HEK293 (cell line): Measurements from ENCODE around the gene DDX54.

Experiments
- CTCF ChIA-PET: fragments of 350-600 bp; formaldehyde crosslinking; extraction: SDS; loops from one replicate; lab custom pipeline; 2021; ENCODE audit warnings: antibody characterized with exemption; lab: Yijun Ruan, JAX
- POLR2A ChIA-PET: fragments of 300-600 bp; formaldehyde crosslinking; extraction: SDS; loops from one replicate; lab custom pipeline; 2020; ENCODE audit warnings: antibody characterized with exemption, inconsistent platforms; lab: Yijun Ruan, JAX
- H3K27ac ChIP-seq: fragments of 200-500 bp; sonication (Bioruptor generic); 2 replicates; pipeline ENCODE4 v1.5.1; 2014; ENCODE audit warnings: low read depth, low read length, control low read depth, inconsistent platforms; ENCODE audit errors: extremely low read depth
- H3K36me3 ChIP-seq, 2 experiments: fragments of 200-500 bp in 1 of 2; sonication (Bioruptor generic) in 1 of 2; 1 replicate in 1 of 2; 2 replicates in 1 of 2; pipeline ENCODE4 v1.5.1; 2014 to 2017; ENCODE audit warnings: inconsistent platforms in 2 of 2, low read length in 2 of 2; ENCODE audit not compliant: control insufficient read depth in 2 of 2, insufficient read depth in 1 of 2
- H3K4me1 ChIP-seq: fragments of 200-500 bp; sonication (Bioruptor generic); 2 replicates; pipeline ENCODE4 v1.5.1; 2014; ENCODE audit warnings: mild to moderate bottlenecking, low read length, inconsistent platforms; ENCODE audit not compliant: control insufficient read depth, insufficient read depth
- H3K4me3 ChIP-seq: 2 replicates; pipeline ENCODE4 v1.5.1; 2011; ENCODE audit warnings: low read depth, mild to moderate bottlenecking, control low read depth, low read length, moderate library complexity
- H3K9me3 ChIP-seq: fragments of 200-500 bp; sonication (Bioruptor generic); 2 replicates; pipeline ENCODE4 v1.5.1; 2014; ENCODE audit warnings: low read depth, low read length, inconsistent platforms; ENCODE audit not compliant: control insufficient read depth, insufficient read depth
- FEZF1 ChIP-seq: fragments of 450-650 bp; formaldehyde crosslinking; IDR thresholded peaks from 2 replicates; pipeline ENCODE4 v1.5.1; 2016; ENCODE audit warnings: missing biosample characterization, missing genetic modification characterization
- GLIS1 ChIP-seq: fragments of 450-650 bp; formaldehyde crosslinking; IDR thresholded peaks from 2 replicates; pipeline ENCODE4 v1.5.1; 2016; ENCODE audit warnings: missing biosample characterization, missing genetic modification characterization
- KLF1 ChIP-seq: fragments of 450-650 bp; formaldehyde crosslinking; IDR thresholded peaks from 2 replicates; pipeline ENCODE4 v1.5.1; 2016; ENCODE audit warnings: missing biosample characterization, missing genetic modification characterization
- MZF1 ChIP-seq: fragments of 450-650 bp; formaldehyde crosslinking; IDR thresholded peaks from 2 replicates; pipeline ENCODE4 v1.5.1; 2017; ENCODE audit warnings: missing biosample characterization, missing genetic modification characterization, borderline replicate concordance
- REST ChIP-seq: fragments of 450-650 bp; formaldehyde crosslinking; IDR thresholded peaks from 2 replicates; pipeline ENCODE4 v1.5.1; 2016; ENCODE audit warnings: missing biosample characterization, missing genetic modification characterization
- ZIC2 ChIP-seq: fragments of 450-650 bp; formaldehyde crosslinking; IDR thresholded peaks from 2 replicates; pipeline ENCODE4 v1.5.1; 2016; ENCODE audit warnings: missing biosample characterization, missing genetic modification characterization
- ZNF214 ChIP-seq: fragments of 450-650 bp; formaldehyde crosslinking; IDR thresholded peaks from 2 replicates; pipeline ENCODE4 v1.5.1; 2017; ENCODE audit warnings: missing biosample characterization, mild to moderate bottlenecking, missing genetic modification characterization, borderline replicate concordance
- ZNF366 ChIP-seq: fragments of 450-650 bp; formaldehyde crosslinking; conservative IDR thresholded peaks from 2 replicates; pipeline ENCODE4 v1.5.1; 2016; ENCODE audit warnings: missing biosample characterization, missing genetic modification characterization
- ZNF529 ChIP-seq: fragments of 450-650 bp; formaldehyde crosslinking; IDR thresholded peaks from 2 replicates; pipeline ENCODE4 v1.5.1; 2017; ENCODE audit warnings: missing genetic modification characterization, missing biosample characterization; ENCODE audit not compliant: insufficient replicate concordance
- ZNF561 ChIP-seq: fragments of 450-650 bp; IDR thresholded peaks from 2 replicates; pipeline ENCODE4 v1.5.1; 2018; ENCODE audit warnings: missing biosample characterization, missing genetic modification characterization, borderline replicate concordance
- TF ChIP-seq, protein P1 (sequence below): fragments of 450-650 bp; formaldehyde crosslinking; conservative IDR thresholded peaks from 2 replicates; pipeline ENCODE4 v1.5.1; 2016; ENCODE audit warnings: low read depth, missing biosample characterization, missing genetic modification characterization
- TF ChIP-seq, protein P2 (sequence below): fragments of 450-650 bp; formaldehyde crosslinking; IDR thresholded peaks from 2 replicates; pipeline ENCODE4 v1.5.1; 2016; ENCODE audit warnings: missing biosample characterization, missing genetic modification characterization, borderline replicate concordance
- TF ChIP-seq, protein P3 (sequence below): fragments of 450-650 bp; formaldehyde crosslinking; IDR thresholded peaks from 2 replicates; pipeline ENCODE4 v1.5.1; 2017; ENCODE audit warnings: missing biosample characterization, mild to moderate bottlenecking, missing genetic modification characterization, moderate library complexity

Gene DDX54

DNA sequence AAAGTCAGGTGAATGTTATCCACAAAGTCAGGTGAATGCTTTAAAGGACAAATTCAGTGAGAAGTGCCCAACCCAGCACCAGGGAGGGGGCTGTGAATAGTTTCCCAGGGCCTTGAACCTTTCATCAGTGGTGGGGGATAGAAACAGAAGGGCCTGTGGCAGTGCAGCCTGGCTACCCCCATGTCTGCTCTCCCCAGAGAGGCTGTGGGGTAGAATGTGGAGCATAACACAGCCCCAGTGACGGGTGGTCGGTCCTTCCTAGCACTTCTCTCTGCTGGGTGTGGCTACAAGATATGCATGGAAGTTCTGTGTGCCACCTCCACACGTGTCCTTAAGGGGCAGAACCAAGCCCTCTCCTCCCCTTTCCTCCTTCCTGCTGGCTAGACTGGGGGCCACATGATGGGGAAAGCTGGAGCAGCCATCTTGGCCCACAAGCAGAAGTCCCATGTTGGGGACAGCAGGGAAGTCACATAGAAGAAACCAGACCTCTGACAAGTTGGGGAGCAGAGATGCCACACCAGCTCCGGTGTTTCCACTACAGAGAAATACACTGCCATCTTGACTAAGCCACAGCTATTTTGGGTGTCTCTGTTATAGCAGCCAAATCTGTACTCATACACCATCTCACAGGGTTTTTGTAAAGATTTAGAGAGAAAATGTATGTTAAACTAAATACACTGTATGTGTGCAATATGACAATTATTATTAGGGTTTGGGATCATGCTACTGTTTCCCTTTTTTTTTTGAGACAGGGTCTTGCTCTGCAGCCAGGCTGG is 17.2 kb upstream of the DDX54 start:
- Histone ChIP-seq H3K9me3 (no peaks in the 10 kb centered on the region), H3K4me3 (no peak overlapping the region), H3K27ac (no peak overlapping the region), H3K4me1 (no peaks in the 10 kb centered on the region), H3K36me3 (no peaks in the 10 kb centered on the region)
- ChIA-PET POLR2A (interaction anchor here (1.0 kb wide), 1 partner anchor 19 kb away, joined by 3 read pairs; no protein-coding TSS in a partner anchor), CTCF (interaction anchor here (0.6 kb wide), 1 partner anchor 108 kb away, joined by 3 read pairs; no protein-coding TSS in a partner anchor)
- TF ChIP-seq MZF1 (tag by site-specific recombination) (no peak), ZNF214 (tag by site-specific recombination) (no peak), KLF1 (no peak), ZNF561 (tag by site-specific recombination) (no peak), ZNF529 (tag by site-specific recombination) (no peak), ZNF366 (tag by site-specific recombination) (no peak), FEZF1 (no peak)
- TF ChIP-seq, protein P1, sequence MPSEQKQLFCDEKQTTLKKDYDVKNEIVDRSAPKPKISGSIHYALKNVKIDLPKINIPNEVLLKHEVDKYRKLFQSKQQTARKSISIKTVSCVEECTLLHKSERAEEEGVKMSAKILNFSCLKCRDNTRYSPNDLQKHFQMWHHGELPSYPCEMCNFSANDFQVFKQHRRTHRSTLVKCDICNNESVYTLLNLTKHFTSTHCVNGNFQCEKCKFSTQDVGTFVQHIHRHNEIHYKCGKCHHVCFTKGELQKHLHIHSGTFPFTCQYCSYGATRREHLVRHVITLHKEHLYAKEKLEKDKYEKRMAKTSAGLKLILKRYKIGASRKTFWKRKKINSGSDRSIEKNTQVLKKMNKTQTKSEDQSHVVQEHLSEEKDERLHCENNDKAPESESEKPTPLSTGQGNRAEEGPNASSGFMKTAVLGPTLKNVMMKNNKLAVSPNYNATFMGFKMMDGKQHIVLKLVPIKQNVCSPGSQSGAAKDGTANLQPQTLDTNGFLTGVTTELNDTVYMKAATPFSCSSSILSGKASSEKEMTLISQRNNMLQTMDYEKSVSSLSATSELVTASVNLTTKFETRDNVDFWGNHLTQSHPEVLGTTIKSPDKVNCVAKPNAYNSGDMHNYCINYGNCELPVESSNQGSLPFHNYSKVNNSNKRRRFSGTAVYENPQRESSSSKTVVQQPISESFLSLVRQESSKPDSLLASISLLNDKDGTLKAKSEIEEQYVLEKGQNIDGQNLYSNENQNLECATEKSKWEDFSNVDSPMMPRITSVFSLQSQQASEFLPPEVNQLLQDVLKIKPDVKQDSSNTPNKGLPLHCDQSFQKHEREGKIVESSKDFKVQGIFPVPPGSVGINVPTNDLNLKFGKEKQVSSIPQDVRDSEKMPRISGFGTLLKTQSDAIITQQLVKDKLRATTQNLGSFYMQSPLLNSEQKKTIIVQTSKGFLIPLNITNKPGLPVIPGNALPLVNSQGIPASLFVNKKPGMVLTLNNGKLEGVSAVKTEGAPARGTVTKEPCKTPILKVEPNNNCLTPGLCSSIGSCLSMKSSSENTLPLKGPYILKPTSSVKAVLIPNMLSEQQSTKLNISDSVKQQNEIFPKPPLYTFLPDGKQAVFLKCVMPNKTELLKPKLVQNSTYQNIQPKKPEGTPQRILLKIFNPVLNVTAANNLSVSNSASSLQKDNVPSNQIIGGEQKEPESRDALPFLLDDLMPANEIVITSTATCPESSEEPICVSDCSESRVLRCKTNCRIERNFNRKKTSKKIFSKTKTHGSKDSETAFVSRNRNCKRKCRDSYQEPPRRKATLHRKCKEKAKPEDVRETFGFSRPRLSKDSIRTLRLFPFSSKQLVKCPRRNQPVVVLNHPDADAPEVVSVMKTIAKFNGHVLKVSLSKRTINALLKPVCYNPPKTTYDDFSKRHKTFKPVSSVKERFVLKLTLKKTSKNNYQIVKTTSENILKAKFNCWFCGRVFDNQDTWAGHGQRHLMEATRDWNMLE: no peak
- TF ChIP-seq, protein P2, sequence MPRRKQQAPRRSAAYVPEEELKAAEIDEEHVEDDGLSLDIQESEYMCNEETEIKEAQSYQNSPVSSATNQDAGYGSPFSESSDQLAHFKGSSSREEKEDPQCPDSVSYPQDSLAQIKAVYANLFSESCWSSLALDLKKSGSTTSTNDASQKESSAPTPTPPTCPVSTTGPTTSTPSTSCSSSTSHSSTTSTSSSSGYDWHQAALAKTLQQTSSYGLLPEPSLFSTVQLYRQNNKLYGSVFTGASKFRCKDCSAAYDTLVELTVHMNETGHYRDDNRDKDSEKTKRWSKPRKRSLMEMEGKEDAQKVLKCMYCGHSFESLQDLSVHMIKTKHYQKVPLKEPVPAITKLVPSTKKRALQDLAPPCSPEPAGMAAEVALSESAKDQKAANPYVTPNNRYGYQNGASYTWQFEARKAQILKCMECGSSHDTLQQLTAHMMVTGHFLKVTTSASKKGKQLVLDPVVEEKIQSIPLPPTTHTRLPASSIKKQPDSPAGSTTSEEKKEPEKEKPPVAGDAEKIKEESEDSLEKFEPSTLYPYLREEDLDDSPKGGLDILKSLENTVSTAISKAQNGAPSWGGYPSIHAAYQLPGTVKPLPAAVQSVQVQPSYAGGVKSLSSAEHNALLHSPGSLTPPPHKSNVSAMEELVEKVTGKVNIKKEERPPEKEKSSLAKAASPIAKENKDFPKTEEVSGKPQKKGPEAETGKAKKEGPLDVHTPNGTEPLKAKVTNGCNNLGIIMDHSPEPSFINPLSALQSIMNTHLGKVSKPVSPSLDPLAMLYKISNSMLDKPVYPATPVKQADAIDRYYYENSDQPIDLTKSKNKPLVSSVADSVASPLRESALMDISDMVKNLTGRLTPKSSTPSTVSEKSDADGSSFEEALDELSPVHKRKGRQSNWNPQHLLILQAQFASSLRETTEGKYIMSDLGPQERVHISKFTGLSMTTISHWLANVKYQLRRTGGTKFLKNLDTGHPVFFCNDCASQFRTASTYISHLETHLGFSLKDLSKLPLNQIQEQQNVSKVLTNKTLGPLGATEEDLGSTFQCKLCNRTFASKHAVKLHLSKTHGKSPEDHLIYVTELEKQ (tag by site-specific recombination): no peak
- TF ChIP-seq, protein P3, sequence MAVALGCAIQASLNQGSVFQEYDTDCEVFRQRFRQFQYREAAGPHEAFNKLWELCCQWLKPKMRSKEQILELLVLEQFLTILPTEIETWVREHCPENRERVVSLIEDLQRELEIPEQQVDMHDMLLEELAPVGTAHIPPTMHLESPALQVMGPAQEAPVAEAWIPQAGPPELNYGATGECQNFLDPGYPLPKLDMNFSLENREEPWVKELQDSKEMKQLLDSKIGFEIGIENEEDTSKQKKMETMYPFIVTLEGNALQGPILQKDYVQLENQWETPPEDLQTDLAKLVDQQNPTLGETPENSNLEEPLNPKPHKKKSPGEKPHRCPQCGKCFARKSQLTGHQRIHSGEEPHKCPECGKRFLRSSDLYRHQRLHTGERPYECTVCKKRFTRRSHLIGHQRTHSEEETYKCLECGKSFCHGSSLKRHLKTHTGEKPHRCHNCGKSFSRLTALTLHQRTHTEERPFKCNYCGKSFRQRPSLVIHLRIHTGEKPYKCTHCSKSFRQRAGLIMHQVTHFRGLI: no peak

GRCh38 chr12:113201187-113202177 is 16.2 kb upstream of the DDX54 start:
- TF ChIP-seq REST (tag by site-specific recombination) (no peak), GLIS1 (tag by site-specific recombination) (peak; percentile 25; the same call in 1 of the 2 replicates), ZIC2 (tag by site-specific recombination) (0 out of 2 replicates have a peak, but pooled peaks have one; percentile 12)
- ChIA-PET POLR2A (no interaction called here), CTCF (interaction anchor here (1.5 kb wide), 1 partner anchor 224 kb away, joined by 4 read pairs; no protein-coding TSS in a partner anchor)

More at GRCh38 chr12:113201187-113202177, 16.2 kb upstream of the DDX54 start:
- Histone ChIP-seq H3K4me3 (no peak overlapping the region), H3K36me3 (no peaks in the 10 kb centered on the region), H3K4me1 (no peaks in the 10 kb centered on the region), H3K27ac (no peak overlapping the region), H3K9me3 (no peaks in the 10 kb centered on the region)
